Measurements from ENCODE around the gene ACO2.

ACO2 gene

GRCh38 chr22:41532908-41533825, 64.2 kb downstream of the ACO2 start:
- TF ChIP-seq CTCF (IDR thresholded peaks at IDR 0.05): peak; percentile 90

- TF ChIP-seq CTCF (IDR thresholded peaks at IDR 0.05): no peak
Observed at GRCh38 chr22:41534219-41534618, 65.3 kb downstream of the ACO2 start.

DNA sequence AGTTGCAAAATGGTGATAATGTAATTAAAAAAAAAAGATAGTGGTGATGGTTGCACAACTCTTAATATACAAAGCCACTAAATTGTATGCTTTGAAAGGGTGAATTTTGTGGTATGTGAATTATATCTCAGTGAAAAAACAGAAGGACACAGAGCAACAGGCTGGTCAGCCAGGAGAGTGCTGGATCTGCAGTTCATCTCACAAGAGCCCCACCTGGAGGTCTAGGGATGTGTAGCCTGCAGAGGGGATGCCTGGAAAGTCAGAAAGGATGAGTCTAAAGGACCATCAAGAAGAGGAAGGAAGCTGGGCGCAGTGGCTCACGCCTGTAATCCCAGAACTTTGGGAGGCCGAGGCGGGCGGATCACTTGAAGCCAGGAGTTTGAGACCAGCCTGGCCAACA, 66.3 kb downstream of the ACO2 start:
- no peak for TF ChIP-seq CTCF (IDR thresholded peaks at IDR 0.05)

GRCh38 chr22:41537203-41537602, 68.3 kb downstream of the ACO2 start:
- TF ChIP-seq CTCF (IDR thresholded peaks at IDR 0.05): no peak

GRCh38 chr22:41538583-41538982, 69.7 kb downstream of the ACO2 start:
- TF ChIP-seq CTCF (IDR thresholded peaks at IDR 0.05): no peak

- TF ChIP-seq CTCF (IDR thresholded peaks at IDR 0.05): no peak
Observed at GRCh38 chr22:41539146-41540005, 70.5 kb downstream of the ACO2 start.

GRCh38 chr22:41540006-41540315, 71.0 kb downstream of the ACO2 start:
- TF ChIP-seq CTCF (IDR thresholded peaks at IDR 0.05): no peak

Measured in LNCAP (cell line).